NCI-H1694 (cell line): ENCODE data around the gene CYP2S1.
"Not testable (repeated sequence)": the region's sequence is repeated elsewhere in the genome, so short reads cannot be mapped to it uniquely, and the experiment has no call there.

Experiments used
- DNase-seq: peaks from one replicate; lab custom pipeline; 2025; lab: John Stamatoyannopoulos, UW

The CYP2S1 gene

GRCh38 chr19:41226874-41227390 is 33.9 kb downstream of the CYP2S1 start:
- DNase-seq: no peak

- no peak for DNase-seq
Observed at GRCh38 chr19:41228486-41228885, 35.5 kb downstream of the CYP2S1 start.

GRCh38 chr19:41229338-41229737 is 36.3 kb downstream of the CYP2S1 start:
- DNase-seq: not testable (repeated sequence)

GRCh38 chr19:41230067-41230857 is 37.2 kb downstream of the CYP2S1 start:
- no peak for DNase-seq

- DNase-seq: no peak
Observed at GRCh38 chr19:41232686-41233085, 39.7 kb downstream of the CYP2S1 start.

- DNase-seq: no peak
Observed at GRCh38 chr19:41233748-41234240, 40.8 kb downstream of the CYP2S1 start.

- no peak for DNase-seq
Observed at GRCh38 chr19:41234512-41235168, 41.6 kb downstream of the CYP2S1 start.

- no peak for DNase-seq
Observed at GRCh38 chr19:41235480-41235879, 42.5 kb downstream of the CYP2S1 start.

- DNase-seq: no peak
Observed at GRCh38 chr19:41238244-41238643, 45.2 kb downstream of the CYP2S1 start.

GRCh38 chr19:41239363-41239762 is 46.3 kb downstream of the CYP2S1 start:
- no peak for DNase-seq

- no peak for DNase-seq
Observed at GRCh38 chr19:41239961-41240574, 47.0 kb downstream of the CYP2S1 start.

GRCh38 chr19:41241859-41242258 is 48.8 kb downstream of the CYP2S1 start:
- DNase-seq: no peak

GRCh38 chr19:41244117-41244516 is 51.1 kb downstream of the CYP2S1 start:
- no peak for DNase-seq

- DNase-seq: no peak
Observed at GRCh38 chr19:41245843-41246242, 52.8 kb downstream of the CYP2S1 start.

GRCh38 chr19:41248895-41249294 is 55.9 kb downstream of the CYP2S1 start:
- no peak for DNase-seq

- DNase-seq: no peak
Observed at GRCh38 chr19:41249707-41250423, 56.8 kb downstream of the CYP2S1 start.

- no peak for DNase-seq
Observed at GRCh38 chr19:41253660-41254059, 60.6 kb downstream of the CYP2S1 start.

GRCh38 chr19:41255171-41255570 is 62.2 kb downstream of the CYP2S1 start:
- DNase-seq: no peak
